ENCODE measurements around the gene IFNA1. TPM values are rescaled to one million over a fixed set of nuclear protein-coding genes. Genes with fewer than 3 reads are reported as not detected.

The IFNA1 gene
- polyA plus RNA-seq, 1 donor from 2014 or later: not detected

GRCh38 chr9:21465859-21466518 is 25.8 kb downstream of the IFNA1 start:
- H3K79me2 ChIP-seq (replicated peaks; ENCODE audit: insufficient read depth, low read length): no peaks in the 10 kb centered on the region
- no peak overlapping the region for H3K4me2 ChIP-seq (ENCODE audit: low read length)
- no peaks in the 10 kb centered on the region for H4K20me1 ChIP-seq (ENCODE audit: insufficient read depth)
- H3K9ac ChIP-seq (ENCODE audit: low read length): no peak overlapping the region
- H3K27me3 ChIP-seq (ENCODE audit: insufficient read depth, low read depth, low read length): no peaks in the 10 kb centered on the region
- H3F3A ChIP-seq (ENCODE audit: insufficient read depth, low read length, poor library complexity, severe bottlenecking): no peaks in the 10 kb centered on the region
- H3K4me3 ChIP-seq (ENCODE audit: low read length): no peak overlapping the region
- TF ChIP-seq RAD21 (conservative IDR thresholded peaks at IDR 0.05) (peak; percentile 63), CTCF (IDR thresholded peaks at IDR 0.05; ENCODE audit: poor library complexity, severe bottlenecking) (peak; percentile 59), REST (IDR thresholded peaks at IDR 0.05; ENCODE audit: borderline replicate concordance) (no peak), SMC3 (conservative IDR thresholded peaks at IDR 0.05; ENCODE audit: poor library complexity) (peak; percentile 49), MXI1 (conservative IDR thresholded peaks at IDR 0.05; ENCODE audit: poor library complexity, severe bottlenecking) (no peak)
- no peaks in the 10 kb centered on the region for H3K9me3 ChIP-seq (ENCODE audit: low read length)
- H3K36me3 ChIP-seq (ENCODE audit: insufficient read depth, low read length): no peaks in the 10 kb centered on the region
- no peaks in the 10 kb centered on the region for H3K9me2 ChIP-seq (ENCODE audit: insufficient read depth, low read length)
- H2AFZ ChIP-seq (ENCODE audit: low read depth, low read length): no peak overlapping the region
- H3K27ac ChIP-seq (ENCODE audit: low read length): no peak overlapping the region

GRCh38 chr9:21470126-21470525 is 29.9 kb downstream of the IFNA1 start:
- Histone ChIP-seq H3K4me2 (ENCODE audit: low read length) (no peak overlapping the region), H3K9me3 (ENCODE audit: low read length) (no peaks in the 10 kb centered on the region), H3K4me3 (ENCODE audit: low read length) (no peak overlapping the region)

More at GRCh38 chr9:21470126-21470525, 29.9 kb downstream of the IFNA1 start:
- Histone ChIP-seq H3K36me3 (ENCODE audit: insufficient read depth, low read length) (no peaks in the 10 kb centered on the region), H3K27ac (ENCODE audit: low read length) (no peak overlapping the region), H4K20me1 (ENCODE audit: insufficient read depth) (no peaks in the 10 kb centered on the region), H2AFZ (ENCODE audit: low read depth, low read length) (no peak overlapping the region), H3F3A (ENCODE audit: insufficient read depth, low read length, poor library complexity, severe bottlenecking) (no peaks in the 10 kb centered on the region), H3K27me3 (ENCODE audit: insufficient read depth, low read depth, low read length) (no peaks in the 10 kb centered on the region), H3K9ac (ENCODE audit: low read length) (no peak overlapping the region), H3K79me2 (replicated peaks; ENCODE audit: insufficient read depth, low read length) (no peaks in the 10 kb centered on the region), H3K9me2 (ENCODE audit: insufficient read depth, low read length) (no peaks in the 10 kb centered on the region)
- TF ChIP-seq CTCF (IDR thresholded peaks at IDR 0.05; ENCODE audit: poor library complexity, severe bottlenecking): no peak
- no peak for TF ChIP-seq EP300 (conservative IDR thresholded peaks at IDR 0.05; ENCODE audit: poor library complexity, severe bottlenecking)
- no peak for TF ChIP-seq MXI1 (conservative IDR thresholded peaks at IDR 0.05; ENCODE audit: poor library complexity, severe bottlenecking)
- TF ChIP-seq TAF1 (IDR thresholded peaks at IDR 0.05; ENCODE audit: low read depth): no peak
- no peak for TF ChIP-seq REST (IDR thresholded peaks at IDR 0.05; ENCODE audit: borderline replicate concordance)
- TF ChIP-seq RAD21 (conservative IDR thresholded peaks at IDR 0.05): no peak
- TF ChIP-seq EZH2 (IDR thresholded peaks at IDR 0.05; ENCODE audit: borderline replicate concordance, insufficient read depth, low read length, poor library complexity, severe bottlenecking): no peak
- TF ChIP-seq POLR2AphosphoS5 (IDR thresholded peaks at IDR 0.05): no peak
- no peak for TF ChIP-seq SMC3 (conservative IDR thresholded peaks at IDR 0.05; ENCODE audit: poor library complexity)

Measured in neural cell (in vitro differentiated cells).